Neural crest cell (in vitro differentiated cells): ENCODE data around the gene SNX10. TPM values are rescaled to one million over a fixed set of nuclear protein-coding genes. Genes with fewer than 3 reads are reported as not detected.

Experiments
- DNase-seq: peaks from one replicate; pipeline ENCODE4 v3.0.0; 2021; ENCODE audit warnings: low read depth, mixed read lengths, low spot score
- H3K27ac Mint-ChIP-seq: one replicate; pipeline ENCODE4 v1.8.0; 2021; ENCODE audit warnings: mild to moderate bottlenecking, mixed read lengths; ENCODE audit not compliant: unreplicated experiment
- H3K27me3 Mint-ChIP-seq: 2 replicates; pipeline ENCODE4 v1.8.0; 2021; ENCODE audit warnings: low read depth, mild to moderate bottlenecking, mixed read lengths
- H3K36me3 Mint-ChIP-seq: 2 replicates; pipeline ENCODE4 v1.8.0; 2021; ENCODE audit warnings: low read depth, mild to moderate bottlenecking, mixed read lengths
- H3K4me1 Mint-ChIP-seq: 2 replicates; pipeline ENCODE4 v1.8.0; 2021; ENCODE audit warnings: mixed read lengths
- H3K4me3 Mint-ChIP-seq: one replicate; pipeline ENCODE4 v1.8.0; 2021; ENCODE audit warnings: mild to moderate bottlenecking, mixed read lengths
- H3K9me3 Mint-ChIP-seq: 2 replicates; pipeline ENCODE4 v1.8.0; 2021; ENCODE audit warnings: mixed read lengths
- total RNA-seq: library from RNA; stranded (reverse); gene quantifications from 2 replicates; pipeline ENCODE4 v1.2.1, GENCODE V29; 2021
- TF ChIP-seq, protein P1 (sequence below): fragments of 200-600 bp; sonication (generic); conservative IDR thresholded peaks from 2 replicates; pipeline ENCODE4 v1.5.0; 2021; ENCODE audit warnings: antibody characterized with exemption, mild to moderate bottlenecking

Gene SNX10
- total RNA-seq, 1 donor from 2014 or later, result 5.0 TPM

DNA sequence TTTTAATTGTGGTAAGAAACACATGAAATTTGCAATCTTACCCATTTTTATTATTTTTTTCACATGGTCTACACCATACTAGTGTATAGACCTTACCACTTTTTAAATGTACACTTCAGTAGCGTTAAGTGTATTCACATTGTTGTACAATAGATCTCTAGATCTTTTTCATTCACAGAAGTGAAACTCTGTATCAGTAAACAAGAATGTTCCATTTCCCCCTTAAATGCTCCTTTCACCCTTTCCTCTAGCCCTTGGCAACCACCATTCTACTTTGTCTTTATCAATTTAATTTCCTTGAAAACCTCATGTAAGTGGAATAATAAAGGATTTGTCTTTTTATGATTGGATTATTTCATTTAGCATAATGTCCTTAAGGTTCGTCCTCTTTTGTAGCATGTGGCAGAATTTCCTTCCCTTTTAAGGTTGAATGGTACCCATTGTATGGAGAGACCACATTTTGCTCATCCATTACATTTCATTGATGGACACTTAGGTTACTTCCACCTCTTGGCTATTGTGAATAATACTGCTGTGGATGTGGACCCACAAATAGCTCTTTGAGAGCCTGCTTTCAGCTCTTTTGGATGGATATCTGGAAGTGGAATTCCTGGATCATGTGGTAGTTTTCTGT lies 45.7 kb downstream of the SNX10 start:
- H3K27ac Mint-ChIP-seq, result no peak overlapping the region
- H3K36me3 Mint-ChIP-seq, result no peaks in the 10 kb centered on the region
- no peak for DNase-seq
- H3K27me3 Mint-ChIP-seq, result no peaks in the 10 kb centered on the region
- peaks cover 9% of the 10 kb centered on the region for H3K4me1 Mint-ChIP-seq
- H3K9me3 Mint-ChIP-seq, result peaks cover under 1% of the 10 kb centered on the region
- no peak overlapping the region for H3K4me3 Mint-ChIP-seq
- TF ChIP-seq, protein P1, sequence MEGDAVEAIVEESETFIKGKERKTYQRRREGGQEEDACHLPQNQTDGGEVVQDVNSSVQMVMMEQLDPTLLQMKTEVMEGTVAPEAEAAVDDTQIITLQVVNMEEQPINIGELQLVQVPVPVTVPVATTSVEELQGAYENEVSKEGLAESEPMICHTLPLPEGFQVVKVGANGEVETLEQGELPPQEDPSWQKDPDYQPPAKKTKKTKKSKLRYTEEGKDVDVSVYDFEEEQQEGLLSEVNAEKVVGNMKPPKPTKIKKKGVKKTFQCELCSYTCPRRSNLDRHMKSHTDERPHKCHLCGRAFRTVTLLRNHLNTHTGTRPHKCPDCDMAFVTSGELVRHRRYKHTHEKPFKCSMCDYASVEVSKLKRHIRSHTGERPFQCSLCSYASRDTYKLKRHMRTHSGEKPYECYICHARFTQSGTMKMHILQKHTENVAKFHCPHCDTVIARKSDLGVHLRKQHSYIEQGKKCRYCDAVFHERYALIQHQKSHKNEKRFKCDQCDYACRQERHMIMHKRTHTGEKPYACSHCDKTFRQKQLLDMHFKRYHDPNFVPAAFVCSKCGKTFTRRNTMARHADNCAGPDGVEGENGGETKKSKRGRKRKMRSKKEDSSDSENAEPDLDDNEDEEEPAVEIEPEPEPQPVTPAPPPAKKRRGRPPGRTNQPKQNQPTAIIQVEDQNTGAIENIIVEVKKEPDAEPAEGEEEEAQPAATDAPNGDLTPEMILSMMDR, result no peak

GRCh38 chr7:26340476-26341018 lies 48.9 kb downstream of the SNX10 start:
- no peaks in the 10 kb centered on the region for H3K27me3 Mint-ChIP-seq
- H3K36me3 Mint-ChIP-seq, result no peaks in the 10 kb centered on the region
- no peak overlapping the region for H3K4me3 Mint-ChIP-seq
- DNase-seq, result no peak
- H3K27ac Mint-ChIP-seq, result peak overlapping the region; percentile 8
- peaks cover 21% of the 10 kb centered on the region for H3K4me1 Mint-ChIP-seq
- no peaks in the 10 kb centered on the region for H3K9me3 Mint-ChIP-seq
- TF ChIP-seq, protein P1, result no peak

DNA sequence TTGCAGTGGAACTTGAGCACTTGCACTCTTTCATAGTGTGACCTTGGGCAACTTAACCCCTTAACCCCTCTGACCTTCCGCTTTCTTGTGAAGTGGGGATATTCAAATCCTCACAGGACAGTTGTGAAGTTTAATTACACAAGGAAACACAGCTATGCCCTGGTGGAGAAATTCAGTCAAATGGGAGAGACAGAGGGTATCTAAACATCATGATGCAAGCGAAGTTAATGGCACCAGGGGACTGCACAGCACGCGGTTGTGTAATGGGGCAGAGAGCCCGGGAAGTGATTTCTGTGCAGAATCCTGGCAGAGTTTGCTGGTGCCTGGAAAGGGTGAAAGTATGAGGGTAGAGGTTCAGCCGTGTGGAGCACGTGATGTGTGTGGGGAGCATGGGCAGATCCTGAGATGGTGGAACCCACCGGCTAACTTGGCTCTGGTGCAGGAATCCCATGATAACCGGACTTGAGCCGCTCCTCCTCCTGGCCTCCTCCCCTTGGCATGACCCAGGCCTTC lies 51.7 kb downstream of the SNX10 start:
- TF ChIP-seq, protein P1, result no peak

DNA sequence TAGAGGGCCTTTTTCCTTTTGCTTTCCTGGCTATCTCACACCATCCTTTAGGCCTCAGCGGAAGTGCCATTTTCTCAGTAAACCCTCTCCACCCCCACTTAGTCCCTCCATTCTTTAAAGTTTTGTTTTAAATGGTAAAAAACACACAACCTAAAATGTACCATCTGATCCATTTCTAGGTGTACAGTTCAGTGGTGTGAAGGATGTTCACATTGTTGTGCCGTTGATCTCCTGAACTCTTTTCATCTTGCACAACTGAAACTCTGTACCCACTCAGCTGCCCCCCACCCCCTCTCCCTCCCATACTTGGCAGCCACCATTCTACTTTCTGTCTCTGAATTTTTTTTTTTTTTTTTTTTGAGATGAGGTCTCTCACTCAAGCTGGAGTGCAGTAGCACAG lies 52.2 kb downstream of the SNX10 start:
- H3K4me1 Mint-ChIP-seq, result peaks cover 14% of the 10 kb centered on the region
- no peaks in the 10 kb centered on the region for H3K36me3 Mint-ChIP-seq
- H3K9me3 Mint-ChIP-seq, result no peaks in the 10 kb centered on the region
- no peak for DNase-seq
- no peaks in the 10 kb centered on the region for H3K27me3 Mint-ChIP-seq
- H3K4me3 Mint-ChIP-seq, result no peak overlapping the region
- TF ChIP-seq, protein P1, result no peak
- H3K27ac Mint-ChIP-seq, result no peak overlapping the region

More for the DNA sequence above, 51.7 kb downstream of the SNX10 start:
- Mint-ChIP-seq H3K9me3 (no peaks in the 10 kb centered on the region), H3K4me1 (peaks cover 14% of the 10 kb centered on the region), H3K27ac (no peak overlapping the region), H3K36me3 (no peaks in the 10 kb centered on the region), H3K4me3 (no peak overlapping the region), H3K27me3 (no peaks in the 10 kb centered on the region)
- DNase-seq, result no peak

- no peaks in the 10 kb centered on the region for H3K27me3 Mint-ChIP-seq
- H3K4me1 Mint-ChIP-seq, result peaks cover 14% of the 10 kb centered on the region
- H3K36me3 Mint-ChIP-seq, result no peaks in the 10 kb centered on the region
- H3K27ac Mint-ChIP-seq, result peak overlapping the region; percentile 8
- H3K4me3 Mint-ChIP-seq, result no peak overlapping the region
- TF ChIP-seq, protein P1, result no peak
- no peak for DNase-seq
- H3K9me3 Mint-ChIP-seq, result no peaks in the 10 kb centered on the region
These were observed 53.5 kb downstream of the SNX10 start for GRCh38 chr7:26345202-26345601.
